NOMO-1 (cell line): Measurements from ENCODE around the gene KY.
"Not testable (repeated sequence)": the region's sequence is repeated elsewhere in the genome, so short reads cannot be mapped to it uniquely, and the experiment has no call there.

Source experiments
- DNase-seq, 2 experiments: peaks; one replicate each; lab custom pipeline; 2025; ENCODE audit not compliant: unreplicated experiment in 2 of 2; lab: John Stamatoyannopoulos, UW

KY gene

DNA sequence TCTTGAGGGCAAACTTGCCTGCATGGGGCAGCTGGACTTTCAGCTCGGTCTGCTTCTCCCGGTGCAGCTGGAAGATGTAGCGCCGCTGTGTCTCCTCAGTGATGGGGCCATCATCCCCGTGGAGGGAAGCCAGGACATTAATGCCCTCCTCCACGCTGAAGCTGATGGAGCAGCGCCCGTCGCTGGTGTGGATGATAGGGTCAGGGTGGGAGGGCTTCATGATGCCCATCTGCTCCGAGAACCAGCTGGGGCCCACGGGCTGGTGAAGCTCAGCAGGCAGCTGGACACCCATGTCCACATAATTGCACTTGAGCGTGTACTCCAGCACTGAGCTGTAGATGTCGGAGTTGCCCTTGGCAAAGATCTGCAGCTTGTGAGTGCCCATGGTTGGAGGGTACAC, 46.9 kb downstream of the KY start:
- DNase-seq: no peak

DNA sequence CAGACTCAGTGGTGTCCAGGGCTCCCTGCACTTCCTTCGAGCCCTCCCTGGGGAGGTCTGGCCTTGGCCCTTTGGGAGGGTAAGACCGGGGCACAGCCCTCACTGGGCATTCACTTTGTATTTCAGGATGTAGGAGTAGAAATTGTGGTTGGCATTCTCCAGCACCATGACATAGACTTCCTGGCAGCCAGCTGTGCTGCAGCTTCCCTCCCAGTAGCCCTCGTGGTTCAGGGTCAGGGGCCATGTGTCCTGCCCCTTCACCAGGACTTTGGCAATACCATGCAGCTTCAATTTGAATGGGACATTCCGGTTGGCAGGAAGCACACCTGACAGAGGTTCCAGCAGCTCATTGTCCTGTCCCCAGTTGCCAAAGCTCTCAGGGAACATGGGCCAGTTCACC, 47.3 kb downstream of the KY start:
- no peak for DNase-seq

DNA sequence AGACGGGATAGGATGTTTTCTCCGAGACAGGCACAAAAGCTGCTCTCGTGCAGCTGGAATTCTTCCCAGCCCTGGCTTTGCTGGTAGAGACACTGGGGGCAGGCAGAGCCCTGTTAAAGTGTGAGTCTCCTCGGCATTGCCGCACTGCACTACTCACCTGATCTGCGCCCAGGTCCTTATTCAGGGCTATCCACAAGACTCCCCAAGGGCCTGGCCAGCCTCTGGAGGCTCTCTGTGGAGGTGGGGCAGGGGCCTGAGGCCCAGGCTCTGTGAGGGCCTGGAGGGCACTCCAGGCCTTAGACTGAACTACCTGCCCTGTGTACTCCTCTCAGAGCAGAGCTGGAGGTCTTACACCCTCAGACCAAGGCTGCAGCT, 48.4 kb downstream of the KY start:
- DNase-seq: no peak

DNA sequence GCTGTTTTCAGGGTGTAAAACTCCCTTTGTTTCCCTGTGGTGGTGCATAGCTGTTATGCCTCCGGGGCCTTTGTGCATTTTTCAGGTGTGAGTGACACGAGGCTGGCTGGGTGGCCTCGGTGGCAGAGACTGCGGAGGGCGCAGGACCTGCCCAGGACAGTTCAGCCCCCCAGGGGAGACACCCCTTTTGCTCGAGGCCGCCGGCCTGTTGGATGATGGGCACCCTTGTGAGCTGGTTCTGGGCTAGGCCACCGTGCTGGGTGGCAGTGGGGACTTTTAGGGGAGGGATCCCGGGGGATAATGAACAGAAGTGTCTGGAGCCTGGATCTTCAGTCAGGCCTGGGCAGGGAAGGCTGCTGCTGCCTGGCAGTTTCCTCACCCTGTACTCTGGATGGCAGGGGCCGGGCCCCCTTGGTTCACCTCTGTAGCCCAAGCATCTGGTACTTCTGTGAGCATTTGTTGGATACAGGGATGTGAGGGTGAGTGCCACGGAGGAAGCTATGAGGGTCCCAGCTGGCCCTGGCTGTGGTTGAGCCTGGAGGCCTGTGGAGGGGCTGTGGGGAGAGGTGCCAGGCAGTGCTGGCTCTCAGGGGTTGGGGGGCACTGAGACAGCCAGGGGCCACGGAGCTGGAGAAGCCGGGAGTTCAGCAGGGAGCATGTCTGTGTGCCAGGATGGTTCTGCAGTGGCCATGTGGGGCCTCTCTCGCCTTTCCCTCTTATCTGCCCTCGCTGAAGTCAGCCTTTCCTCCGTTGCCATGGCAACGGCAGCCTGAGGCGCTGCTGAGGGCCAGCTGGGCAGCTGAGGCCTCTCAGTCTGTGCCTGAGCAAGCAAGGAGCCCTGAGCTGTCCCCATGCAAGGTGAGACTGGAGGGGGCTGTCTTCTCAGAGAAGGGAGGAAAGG, 49.0 kb downstream of the KY start:
- DNase-seq: no peak

DNA sequence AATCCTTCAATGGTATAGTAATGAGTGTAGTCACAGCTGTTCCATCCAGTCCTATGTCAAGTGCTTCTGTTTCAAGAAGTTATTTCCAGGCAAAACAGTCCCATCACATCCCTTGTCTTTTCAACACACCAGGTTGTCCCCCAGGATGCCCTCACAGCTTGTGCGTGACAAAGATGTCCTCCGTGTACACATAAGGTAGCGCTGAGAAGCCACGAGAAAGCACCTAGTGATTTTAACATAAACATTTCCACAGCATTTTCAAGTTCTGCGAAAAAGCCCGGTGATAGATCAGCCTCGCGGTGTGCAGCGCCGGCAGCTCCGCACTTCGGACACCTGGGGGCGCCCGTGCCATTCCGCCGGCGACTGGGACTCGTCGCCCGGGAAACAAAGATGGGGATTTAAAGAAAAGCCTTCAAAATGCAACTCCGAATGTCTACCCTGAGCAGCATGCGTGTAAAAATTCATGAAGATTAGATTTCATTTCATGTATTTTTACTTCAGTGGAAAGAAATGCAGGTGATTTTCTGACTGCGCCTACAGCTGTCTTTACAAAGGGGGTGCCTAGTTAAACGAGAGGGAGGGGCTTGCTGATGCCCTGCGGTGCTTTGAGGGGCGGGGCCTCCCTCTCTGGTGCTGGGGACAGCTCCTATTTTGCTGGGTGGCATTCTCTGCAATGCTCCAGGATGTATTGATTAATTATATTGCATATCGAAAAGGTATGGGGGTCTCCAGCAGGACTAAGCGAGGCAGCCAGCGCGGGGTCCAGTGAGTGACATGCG, 49.9 kb downstream of the KY start:
- DNase-seq: peak; percentile 42 to 74

DNA sequence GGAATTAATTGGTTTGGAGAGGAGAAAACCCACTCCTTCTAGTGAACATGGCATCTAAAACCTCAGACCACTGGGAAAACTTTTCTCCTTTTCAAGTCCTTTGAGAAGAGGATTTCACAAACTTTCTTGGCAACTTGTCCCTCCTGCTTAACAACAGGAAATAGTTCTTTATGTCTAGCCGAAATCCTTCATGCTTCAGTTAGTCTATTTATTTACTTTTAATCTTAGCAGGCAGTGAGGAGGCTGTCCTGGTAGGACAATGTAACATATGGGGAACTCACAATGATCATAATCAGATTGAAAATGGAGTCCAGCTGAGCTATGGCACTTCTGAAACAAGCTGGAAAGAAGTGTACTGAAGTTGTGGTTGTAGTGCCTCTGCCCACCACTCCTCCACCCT, 50.6 kb downstream of the KY start:
- DNase-seq: no peak

DNA sequence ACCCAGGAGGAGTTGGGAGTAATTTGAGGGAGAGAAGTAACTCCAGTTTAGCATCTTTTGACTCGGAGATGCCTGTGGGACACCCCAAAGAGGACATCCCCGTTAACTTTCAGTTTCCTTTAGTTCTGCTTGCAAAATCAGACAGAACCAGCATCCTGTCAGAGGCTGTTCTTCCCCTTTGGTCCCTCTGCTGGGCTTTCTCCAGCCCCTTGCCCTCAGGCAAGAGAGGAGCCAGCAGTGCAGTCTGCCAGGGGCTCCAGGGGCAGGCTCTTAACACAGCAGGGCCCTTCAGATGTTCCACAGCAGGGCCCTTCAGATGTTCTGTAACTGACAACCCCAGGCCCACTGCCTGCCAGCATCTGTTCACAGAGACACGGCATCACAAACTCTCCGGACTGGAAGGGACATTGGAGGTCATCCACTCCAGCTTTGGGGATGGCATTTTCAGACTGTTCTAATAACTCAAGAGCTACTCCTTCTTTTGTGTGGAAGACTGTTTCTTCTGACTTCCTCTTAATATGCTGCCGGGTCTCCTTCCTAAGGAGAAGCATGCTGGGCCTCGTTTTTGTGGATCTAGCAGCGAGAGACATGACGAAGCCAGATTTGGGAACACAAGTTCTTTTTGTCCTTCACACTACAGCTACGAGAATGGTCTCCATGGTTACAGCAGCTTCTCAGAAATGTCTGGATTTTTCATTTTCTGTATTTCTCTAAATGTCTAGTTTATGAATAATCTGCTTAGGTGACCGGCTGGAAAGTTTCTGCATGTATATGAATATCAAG, 51.9 kb downstream of the KY start:
- DNase-seq: no peak

DNA sequence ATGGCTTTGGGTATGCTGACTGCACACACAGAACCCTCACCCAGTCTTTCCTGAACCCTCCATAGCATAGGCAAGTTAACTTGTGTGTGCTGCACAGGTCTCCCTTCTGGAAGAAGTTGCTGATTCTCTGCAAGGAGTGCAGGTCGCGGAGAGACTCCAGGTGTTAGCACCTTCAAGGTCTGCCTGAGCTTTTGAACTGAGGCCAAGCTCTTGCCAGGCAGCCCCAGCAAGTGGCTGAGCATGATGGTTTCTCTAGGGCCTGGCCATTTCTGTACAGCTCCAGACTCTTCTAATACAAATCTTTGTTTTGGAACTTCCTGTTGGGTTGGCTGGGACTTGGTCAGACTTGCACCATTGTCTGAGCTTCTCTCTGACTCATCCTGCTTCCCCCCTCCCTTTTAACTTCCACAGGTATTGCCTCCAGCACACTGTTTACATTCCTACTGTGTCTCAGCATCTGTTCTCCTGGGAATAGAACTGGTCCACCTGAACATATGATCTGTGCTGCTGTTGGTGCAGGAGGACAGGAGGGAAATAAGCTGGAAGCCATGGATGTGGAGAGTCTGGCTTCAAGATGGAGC, 53.3 kb downstream of the KY start:
- peak in 1 of 2 experiments; percentile 7 for DNase-seq

DNA sequence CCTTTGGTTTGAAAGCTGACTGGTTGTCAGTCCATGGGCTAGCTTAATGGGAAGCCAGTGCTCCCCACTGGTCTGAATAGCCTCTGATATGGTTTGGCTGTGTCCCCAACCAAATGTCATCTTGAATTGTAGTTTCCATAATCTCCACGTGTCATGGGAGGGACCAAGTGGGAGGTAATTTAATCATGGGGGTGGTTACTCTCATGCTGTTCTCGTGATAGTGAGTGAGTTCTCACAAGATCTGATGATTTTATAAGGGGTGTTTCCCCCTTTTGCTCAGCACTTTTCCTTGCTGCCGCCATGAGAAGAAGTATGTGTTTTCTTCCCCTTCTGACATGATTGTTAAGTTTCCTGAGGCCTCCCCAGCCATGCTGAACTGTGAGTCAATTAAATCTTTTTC, 55.8 kb downstream of the KY start:
- not testable (repeated sequence) for DNase-seq

DNA sequence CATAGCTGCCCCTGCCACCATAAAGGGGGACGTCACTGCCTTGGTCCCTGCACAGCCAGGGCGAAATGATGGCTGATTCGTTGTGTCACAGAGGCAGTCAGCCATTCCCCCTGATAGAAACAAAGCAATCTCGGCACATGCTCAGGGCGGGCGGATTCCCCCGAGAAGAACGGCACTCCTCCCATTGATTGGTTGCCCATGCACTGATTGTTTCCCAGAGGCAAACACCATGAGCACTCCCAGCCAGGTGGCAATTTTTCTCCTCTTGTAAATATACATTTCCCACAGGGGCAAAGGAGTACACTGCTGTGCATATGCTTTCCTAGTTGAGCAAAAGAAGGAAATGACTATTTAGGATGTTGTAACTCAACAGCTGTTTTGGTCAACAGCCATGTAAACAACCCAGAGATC, 56.5 kb downstream of the KY start:
- DNase-seq: no peak

DNA sequence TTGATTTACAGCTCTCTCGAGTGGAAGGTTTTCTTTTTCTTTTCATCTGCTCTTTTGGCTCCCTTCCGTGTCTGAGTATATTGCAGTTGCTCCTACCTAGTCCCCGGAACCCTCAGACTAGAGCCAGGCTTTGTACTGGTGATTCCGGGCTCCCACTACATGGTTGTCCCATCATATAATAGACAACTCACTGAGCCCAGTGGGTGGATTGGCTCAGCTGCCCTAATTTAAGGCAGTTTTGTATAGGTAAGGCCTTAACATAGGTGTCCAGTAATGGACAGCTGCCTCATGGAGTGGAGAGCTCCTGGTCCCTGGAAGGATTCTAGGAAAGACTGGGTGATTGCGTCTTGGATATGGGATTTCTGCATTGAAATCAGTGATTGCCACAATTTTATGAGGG, 58.0 kb downstream of the KY start:
- no peak for DNase-seq

DNA sequence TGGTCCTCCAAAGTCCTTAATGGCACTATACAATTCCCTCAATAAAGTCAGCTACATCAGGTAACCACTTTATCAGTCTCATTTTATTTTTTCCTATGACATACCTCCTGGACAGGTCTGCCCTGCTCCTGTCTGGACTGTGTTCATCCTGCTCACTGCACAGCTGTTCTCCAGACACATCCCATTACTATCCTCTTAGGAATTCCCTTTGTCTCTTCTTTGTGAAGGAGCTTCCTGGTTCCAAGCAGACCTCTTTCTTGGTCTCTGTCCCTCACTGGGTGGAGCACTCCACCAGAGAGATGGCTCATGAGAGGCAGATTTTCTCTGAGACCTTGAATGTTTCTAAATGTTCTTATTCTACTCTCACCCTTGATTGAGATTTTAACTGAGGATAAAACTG, 60.1 kb downstream of the KY start:
- DNase-seq: no peak

DNA sequence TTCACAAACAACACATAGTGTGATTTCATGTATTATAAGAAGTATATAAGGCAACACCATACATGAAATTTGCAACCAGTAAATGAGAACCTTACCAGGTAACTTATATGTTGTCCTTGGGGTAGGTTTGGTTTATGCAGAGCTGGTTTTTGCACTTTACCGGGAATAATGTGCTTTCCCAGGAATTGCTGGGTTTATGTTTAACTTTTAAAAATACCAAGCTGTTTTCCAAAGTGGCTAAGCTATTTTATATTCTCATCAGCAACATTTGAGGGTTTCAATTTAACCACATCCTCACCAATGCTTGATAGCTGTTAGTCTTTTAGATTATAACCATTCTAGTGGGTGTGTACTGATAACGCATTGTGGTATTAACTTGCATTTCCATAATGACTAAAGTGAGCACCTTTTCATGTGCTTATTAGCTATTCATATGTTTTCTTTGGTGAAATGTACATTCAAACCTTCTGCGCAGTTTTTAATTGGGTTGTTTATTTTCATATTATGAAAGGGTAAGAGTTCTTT, 71.6 kb downstream of the KY start:
- DNase-seq: no peak

DNA sequence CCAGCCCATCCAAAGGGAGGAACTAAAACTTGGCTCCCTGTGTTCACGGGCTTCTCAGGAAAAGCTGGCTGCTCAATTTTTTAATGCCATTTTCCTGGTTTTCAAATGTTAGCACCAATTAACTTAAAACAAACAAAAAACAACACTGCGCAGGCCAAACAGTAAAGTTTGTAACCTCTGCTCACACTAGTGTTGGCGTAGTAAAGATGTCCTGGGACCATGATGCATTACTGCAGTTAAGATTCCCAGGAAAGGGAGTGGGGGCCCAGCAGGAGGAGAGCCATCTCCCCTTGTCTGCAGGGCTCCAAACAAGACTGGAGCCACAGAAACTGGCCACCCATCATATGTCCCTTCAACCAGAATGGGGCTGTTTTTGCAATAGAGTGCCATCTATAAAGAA, 74.0 kb downstream of the KY start:
- DNase-seq: no peak

DNA sequence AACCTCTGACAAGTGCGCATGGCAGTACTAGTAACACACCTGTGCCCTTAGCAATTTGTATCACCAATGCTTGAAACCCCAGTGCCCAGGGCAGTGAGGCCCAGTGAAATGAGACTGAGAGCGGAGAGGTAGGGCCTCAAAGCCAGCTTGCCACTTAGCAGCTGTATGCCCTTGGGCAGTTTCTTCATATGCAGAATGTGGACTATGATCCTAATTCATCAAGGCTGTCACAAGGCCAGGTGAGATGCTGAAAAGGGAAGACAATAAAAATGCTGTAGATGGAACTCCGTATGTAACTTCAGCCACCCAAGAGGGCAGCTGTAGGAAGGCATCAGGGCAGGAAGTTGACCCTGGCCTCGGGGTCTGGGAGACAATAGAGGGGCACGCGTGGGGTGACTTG, 74.4 kb downstream of the KY start:
- no peak for DNase-seq

DNA sequence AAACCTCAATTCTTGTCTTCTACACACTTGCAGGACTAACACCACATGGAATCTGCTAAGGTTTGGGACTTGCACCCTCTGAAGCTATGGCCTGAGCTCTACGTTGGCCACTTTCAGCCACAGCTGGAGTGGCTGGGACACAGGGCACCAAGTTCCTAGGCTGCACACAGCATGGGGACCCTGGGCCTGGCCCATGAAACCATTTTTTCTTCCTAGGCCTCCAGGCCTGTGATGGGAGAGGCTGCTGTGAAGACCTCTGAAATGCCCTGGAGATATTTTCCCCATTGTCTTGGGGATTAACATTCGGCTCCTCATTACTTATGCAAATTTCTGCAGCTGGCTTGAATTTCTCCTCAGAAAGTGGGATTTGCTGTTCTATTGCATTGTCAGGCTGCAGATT, 80.9 kb downstream of the KY start:
- DNase-seq: not testable (repeated sequence)

DNA sequence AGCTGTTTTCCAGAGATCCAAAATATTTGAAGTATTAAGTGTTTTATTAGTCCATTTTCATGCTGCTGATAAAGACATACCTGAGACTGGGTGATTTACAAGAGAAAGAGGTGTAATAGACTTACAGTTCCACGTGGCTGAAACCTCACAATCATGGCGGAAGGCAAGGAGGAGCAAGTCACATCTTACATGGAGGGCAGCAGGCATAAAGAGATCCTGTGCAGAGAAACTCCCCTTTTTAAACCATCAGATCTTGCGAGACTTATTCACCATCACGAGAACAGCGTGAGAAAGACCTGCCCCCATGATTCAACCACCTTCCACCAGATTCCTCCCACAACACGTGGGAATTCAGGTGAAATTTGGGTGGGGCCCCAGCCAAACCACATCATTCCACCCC, 82.0 kb downstream of the KY start:
- no peak for DNase-seq

DNA sequence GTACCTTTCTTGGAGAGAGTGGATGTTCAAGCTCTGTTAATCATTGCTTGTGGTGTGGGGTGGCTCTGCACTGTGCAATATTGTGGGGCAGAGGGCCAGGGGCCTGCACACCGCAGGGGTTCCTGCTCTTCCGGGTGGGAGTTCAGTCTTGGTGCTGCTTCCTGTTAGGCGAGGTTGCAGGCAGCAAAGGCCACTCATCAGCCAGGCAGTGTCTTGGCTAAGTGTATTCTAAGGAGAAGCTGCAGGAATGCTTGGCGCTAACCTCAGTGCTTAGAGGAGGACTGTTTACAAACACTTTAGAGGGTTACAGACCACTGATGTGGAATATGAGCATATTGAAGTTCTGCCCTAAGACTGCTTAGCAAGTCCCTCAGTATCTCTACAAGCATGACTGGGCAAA, 83.2 kb downstream of the KY start:
- no peak for DNase-seq

DNA sequence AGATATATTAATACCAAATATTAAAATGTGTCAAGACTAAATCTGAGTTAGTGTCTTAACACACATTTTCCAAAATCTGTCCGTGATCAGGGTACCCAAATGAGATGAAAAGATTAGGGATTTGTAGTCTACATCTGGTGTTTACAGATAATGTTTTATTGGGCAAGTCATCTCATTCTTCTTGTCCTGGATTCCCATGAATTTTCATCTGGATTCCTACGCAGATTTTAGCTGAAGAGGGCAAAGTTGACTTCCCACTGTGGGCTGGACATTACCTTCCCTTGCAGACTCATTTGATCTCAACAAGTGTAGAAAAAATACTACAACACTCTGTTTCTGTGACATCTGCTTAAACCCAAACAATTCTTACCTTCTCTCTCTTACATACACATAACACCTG, 85.8 kb downstream of the KY start:
- no peak for DNase-seq

DNA sequence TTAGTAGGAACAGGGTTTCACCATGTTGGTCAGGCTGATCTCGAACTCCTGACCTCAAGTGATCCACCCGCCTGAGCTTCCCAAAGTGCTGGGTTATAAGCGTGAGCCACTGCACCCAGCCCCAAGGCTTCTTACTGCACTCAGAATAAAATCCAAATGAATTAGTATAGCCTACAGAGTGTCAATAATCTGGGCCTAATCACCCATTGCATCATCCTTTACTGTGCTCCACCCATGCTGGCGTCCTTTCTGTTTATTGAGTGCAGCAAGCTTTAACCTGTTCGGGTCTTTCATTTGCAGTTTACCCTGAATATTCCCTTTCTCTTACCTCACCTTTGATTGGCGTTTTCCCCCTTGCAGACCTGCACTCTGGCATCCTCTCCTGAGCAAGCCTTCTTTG, 87.2 kb downstream of the KY start:
- no peak for DNase-seq

DNA sequence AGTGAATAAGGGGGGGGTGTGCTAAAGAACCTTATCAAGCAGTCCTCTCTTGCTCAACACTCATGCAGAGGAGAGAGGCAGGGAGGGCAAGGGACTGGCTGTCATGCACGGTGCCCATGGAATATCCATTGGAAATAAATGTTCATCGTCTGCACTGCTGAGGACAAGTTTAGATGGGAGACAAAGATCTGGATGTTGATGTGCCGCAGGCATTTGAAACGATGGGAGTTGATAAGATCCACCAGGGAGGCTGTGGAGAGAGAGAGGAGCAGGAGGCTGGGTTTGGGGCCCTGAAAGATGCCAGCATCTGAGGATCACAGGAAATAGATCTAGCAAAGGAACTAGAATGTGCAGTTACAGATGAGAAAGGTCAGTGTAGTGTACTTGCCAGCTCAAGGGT, 88.8 kb downstream of the KY start:
- DNase-seq: no peak
